HG03039 (cell line): Measurements from ENCODE around the gene SHC3.

ENCODE experiments used
- ATAC-seq: cut with Tn5 transposase; IDR thresholded peaks from one replicate; pipeline ENCODE4 v1.9.1; 2021; ENCODE audit warnings: mild to moderate bottlenecking, moderate library complexity; ENCODE audit not compliant: unreplicated experiment

The SHC3 gene

DNA sequence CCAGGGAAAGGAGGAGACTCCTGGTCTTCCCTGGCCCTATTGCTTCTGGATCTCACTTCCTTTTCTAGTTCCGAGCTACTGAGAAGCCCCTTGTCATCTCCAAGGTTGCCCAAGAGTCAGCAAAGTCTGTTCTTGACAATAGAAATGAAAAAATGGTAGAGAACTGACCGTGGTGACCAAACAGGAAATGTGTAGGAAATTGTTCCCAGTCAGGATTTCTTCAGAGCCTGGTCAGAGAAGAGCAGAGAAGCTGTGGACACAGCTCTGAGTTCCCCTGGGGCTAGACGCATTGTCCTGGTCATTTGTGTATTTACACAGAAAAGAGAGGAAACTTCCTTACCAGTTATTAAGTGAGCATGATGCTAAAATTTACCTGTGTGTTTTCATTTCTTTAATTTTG lies 151.7 kb downstream of the SHC3 start:
- ATAC-seq = no peak

DNA sequence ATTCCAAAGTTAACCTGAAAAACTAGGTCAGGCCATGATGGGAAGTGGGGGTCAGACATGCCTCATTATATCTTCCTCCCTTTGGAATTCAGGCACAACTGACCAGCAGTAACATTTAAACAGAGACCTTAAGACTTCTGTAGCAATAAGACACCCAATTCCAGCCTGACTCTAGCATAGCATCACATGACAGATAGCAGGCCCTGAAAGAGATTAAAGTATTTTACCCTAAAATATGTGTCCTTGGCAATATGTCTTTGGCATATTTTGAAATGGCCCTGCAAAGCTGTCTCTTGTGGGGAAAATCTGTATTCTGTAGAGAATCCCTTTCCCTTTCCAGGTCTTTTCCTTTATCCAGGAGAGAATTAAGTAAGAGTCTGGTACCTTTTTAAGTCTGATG lies 153.1 kb downstream of the SHC3 start:
- no peak for ATAC-seq

DNA sequence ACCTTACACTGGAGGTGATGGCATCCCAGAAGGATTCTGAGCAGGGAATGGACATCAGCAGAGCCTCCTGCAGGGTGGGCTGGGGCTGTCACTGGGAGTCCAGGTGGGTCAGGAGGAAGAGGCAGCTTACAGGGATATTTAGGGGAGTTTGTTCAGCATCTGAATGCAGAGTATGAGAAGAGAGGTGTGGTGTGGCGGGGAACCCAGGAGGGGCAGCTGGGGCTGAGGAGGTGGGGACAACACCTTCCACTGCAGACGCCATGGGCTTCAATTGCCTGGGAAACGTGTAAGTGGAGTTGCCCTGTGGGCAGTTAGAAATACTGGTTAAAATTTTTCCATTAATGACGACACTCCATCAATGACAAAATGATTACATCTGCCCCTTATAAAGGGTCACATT lies 153.9 kb downstream of the SHC3 start:
- ATAC-seq = no peak

DNA sequence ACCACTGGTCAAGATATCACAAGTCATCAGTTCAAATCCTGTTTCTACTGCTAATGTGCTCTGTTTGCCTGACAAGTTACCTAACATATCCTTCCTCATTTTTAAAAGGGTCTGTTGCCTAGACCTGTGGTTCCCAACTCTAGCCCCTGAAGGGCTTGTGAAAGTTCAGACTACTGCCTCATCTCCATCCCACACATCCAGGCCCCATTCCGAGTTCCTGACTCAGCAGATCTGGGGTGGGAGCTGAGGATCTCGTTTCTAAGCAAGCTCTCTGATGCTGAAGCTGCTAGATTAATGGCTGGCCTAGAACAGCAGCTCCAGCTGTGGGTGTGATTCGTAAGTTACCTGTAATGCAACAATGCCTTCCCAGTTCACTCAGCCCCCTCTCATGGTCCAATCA lies 154.9 kb downstream of the SHC3 start:
- no peak for ATAC-seq

DNA sequence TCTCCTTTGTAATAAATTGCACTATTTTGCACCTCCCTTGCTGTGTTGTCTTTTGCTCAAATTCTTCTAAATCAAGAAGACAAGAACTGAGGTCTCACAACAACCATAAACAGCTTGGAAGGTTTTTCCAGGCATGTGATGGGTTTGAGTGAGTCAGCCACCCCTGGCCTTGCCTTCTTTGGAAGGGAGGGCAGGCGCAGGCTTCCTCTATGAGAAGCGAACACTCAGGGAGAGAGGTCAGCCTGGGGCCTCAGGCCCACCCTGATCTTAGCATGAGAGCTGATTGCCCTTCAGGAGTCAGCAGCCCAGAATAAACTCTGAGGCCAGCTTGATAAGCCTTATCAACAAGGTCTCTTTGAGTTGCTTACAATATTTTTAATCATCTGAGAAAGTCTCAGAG lies 155.7 kb downstream of the SHC3 start:
- no peak for ATAC-seq

DNA sequence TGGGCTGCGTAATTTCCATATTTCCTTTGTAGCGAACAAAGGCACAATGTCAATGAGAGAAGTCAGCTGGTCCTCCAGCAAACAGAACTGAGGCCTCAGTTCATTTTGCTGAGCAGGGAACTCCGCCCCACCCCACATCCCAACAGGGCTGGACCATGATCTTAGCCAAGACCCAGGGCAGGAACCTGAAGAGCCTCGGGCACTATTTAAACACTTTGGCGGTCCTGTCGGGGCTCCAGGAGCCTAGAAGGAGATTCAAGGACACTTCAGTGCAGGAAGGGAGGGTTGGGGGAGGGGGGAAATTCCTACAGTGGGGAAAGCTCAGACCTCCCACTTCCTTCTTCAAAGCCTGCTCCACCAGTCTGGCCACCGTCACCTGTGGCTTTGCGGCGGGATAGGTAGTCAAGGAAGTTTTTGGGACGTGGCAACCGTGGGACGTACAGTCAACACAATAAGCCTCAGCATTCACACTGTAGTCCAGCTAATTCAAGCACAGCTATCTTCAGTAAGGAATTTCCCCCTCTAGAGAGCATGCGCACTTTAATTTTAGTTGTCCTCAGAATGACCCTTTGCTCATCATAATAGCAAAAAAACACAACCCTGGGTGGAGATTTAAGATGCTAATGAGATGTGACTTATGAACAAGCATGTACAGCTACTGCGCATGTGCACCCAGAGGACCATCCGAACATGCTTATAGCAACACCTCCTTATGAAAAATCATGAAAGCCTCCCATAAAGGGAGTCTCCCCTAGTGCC lies 156.4 kb downstream of the SHC3 start:
- no peak for ATAC-seq

DNA sequence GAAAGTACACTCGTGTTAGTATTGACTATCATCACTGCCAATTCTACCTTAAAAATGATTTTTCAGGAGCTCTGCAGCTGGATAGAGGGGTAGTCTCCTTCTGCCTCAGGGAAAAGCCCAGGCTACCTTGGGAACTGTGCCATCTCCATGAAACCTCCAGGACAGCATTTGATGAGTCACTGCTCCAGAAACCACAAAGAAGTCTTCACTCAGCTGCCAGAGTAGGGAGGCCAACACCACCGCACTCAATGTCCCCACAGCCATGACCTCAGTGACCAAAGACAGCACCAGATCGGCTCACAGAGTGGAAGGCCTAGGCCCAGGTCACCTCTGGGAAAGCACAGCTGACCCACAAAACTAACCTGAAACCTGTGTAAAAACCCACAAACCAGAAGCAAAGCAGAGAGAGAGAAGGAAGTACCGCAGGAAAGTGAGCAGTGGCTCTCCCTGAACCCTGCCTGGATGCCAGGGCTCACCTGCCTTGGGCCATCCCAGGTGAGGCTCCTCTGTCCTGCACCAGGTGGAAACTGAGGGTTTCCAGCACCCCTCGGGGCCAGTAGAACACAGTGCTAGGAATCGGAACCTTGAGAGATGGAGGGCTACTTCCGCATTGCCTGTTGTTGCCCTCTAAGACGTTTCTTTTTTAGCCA lies 157.3 kb downstream of the SHC3 start:
- ATAC-seq = no peak

DNA sequence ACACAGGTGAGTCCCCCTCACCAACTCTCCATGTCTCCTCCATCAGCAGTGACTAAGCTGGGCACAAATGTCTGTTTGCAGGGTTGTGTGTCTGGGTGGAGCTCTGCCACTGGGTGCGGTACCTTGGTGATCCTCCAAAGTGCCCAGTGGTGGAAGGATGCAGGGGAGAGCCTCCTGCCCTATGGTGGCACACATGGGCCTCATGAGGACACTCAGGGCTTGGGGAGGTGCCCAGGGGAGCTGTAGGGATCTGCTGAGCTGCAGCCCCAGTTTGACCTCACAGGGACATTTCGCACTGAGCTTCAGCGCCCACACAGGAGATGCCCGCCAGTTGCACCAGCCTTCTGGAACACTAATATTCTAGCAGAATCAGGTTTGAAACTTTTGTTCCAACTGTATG lies 157.9 kb downstream of the SHC3 start:
- no peak for ATAC-seq

DNA sequence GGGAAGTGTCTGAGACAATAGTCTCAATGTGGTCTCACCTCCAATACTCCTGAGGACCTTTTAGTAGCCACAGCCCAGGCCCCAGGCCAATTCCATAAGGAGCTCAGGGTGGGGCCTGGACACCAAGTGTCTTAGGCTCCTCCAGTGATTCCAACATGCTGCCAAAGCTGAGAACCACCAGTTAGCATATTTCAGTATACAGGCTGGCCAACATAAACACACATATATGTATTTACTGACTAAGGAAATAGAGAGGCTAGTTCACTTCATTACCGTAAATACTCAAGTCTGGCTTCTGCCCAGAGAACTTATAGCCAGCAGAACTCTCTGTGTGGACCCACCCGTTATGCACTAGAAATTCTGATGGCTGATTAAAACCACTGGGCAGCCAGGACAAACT lies 163.3 kb downstream of the SHC3 start:
- no peak for ATAC-seq

DNA sequence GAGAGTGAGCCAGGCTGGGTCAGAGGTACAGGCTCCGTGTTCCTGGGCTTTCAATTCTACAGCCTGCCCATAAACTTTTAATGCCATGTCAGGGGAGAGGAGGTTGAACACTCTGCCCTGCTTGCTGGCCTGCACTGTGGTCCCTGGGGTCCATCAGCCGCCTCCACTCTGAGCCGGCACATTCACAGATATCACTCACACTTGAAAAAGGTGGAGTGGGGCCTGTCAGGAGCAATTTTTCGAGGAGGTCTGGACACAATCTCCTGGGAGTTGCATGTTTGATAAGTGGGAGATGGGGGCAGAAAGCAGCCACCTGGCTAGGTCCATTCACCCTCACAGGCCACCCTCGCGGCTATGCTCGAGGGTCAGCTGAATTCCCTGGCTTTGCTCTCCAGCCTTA lies 164.5 kb downstream of the SHC3 start:
- ATAC-seq = no peak

DNA sequence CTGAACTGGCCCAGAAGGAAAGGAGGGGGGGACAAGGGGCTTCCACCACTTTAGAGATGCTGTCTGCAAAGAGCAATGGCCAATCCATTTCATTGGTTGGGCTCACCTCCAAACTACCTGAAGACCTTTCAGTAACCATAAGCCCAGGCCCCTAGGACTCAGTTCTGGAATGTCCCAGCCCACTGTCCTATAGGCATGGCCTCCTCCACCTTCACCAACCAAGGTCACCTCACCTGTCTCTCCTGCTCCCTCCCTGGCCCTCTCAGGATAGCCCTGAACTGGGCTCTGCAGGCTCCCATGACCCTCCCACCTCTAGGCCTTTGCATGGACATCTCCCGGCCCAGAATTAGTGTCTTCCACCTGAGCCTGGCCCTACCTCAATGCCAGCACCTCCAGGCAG lies 165.0 kb downstream of the SHC3 start:
- no peak for ATAC-seq

DNA sequence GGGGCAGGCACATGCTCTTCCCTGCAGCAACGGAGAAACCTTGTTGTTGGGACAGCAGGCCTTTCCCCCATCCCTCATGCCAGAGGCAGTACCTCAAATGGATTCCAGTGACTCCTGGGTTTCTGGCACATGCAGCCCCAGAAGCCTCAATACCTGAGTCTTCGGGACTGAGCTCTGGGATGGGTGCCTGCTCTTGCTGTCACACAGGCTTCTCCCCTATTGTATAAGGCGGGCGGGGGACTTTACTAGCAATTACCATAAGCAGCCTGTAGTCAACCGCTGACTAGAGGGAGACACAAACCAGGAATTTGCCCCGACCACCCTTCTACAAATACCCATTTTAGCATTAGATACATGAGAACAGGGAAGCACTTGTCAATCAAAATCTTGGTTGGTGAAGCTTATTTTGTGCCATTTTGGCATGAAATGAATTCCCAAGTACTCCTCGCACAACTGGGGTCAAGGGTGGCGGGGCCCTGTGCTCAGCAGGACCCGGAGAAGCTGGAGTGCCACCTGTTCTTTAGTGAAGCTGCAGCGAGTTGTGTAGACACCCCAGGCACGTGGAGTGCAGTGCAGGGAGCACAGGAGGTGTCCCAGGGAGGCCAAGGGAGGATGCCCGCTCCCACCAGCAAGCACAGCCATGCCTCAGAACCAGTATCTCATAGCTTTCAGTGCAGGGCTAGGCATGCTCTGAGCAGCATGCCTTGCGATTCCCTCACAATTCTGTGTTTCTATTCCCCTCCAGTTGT lies 166.2 kb downstream of the SHC3 start:
- no peak for ATAC-seq

DNA sequence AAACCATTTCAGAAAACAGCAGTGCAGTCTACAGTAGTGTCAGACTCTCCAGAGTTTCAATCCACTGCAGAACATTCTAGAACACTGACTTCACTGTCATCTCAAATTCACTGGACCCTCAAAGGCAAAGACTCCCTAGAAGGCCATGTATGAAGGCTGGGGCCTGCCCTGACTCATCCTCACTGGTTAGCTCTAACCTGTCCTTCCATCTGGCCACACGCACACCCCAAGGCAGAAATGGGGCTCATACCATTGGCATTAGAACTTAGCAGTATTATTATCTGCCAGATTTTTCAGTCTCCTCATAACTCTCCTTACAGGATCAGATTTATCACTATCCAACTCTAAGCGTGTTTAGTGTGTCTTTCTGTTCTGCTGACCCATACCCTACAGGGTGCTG lies 166.9 kb downstream of the SHC3 start:
- no peak for ATAC-seq

DNA sequence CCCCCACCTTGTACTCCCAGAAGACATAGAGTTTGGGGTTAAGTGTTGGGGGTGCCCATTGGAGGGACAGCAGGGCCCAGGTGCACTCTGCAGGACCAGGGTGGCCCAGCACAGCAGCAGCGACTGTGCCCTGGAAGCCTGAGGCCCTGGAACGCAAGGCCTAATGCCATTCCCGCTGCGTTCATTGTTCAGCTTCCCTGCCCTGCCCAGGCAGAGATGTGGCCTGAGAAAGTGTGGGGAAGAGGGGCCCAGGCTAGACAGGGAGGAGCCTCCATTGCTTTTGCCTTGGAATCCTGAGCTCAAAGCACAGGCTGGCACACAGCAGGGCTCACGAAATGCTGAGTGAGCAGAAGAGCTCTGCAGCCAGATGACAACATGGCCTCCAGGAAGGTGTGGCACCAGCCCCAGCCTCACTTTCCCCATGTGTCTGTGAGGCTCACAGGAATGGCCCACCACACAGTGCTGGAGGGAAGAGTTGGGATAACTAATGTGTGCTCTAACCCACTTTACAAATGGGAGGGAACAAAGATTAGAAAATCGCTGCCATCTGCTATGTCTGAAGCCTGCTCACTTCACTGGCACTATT lies 168.0 kb downstream of the SHC3 start:
- no peak for ATAC-seq

DNA sequence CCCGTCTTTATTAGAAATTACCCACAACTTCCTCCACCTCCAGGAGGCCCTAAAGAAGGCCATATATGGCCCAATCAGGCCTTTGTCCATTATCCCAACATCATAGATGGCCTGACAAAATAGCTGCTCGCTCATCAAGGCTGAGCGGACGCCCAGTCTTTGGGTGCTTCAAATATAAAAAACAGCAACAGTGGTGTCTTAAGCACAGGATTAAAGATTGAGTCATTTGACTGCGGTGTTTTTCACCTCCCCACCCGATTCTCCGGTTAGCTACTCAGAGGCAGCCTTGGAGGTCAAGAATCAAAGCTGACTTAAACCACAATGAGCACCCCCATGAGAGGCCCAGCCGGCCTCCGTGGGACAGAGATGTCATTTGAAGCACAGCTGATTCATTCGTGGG lies 168.6 kb downstream of the SHC3 start:
- ATAC-seq = no peak

DNA sequence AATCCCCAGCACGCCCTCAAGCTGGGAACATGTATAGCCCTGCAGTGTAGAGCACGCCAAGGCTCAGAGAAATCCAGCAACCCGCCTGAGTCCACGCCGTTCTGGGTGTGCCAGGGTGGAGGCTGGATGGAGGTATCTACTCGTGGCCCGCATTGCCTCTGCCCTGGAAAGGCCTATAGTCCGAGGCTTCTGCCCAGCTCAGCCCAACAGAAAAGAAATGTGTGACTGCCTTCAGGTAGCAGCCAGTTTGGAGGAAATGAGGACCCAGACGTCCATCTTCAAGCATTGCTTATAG lies 169.1 kb downstream of the SHC3 start:
- no peak for ATAC-seq

DNA sequence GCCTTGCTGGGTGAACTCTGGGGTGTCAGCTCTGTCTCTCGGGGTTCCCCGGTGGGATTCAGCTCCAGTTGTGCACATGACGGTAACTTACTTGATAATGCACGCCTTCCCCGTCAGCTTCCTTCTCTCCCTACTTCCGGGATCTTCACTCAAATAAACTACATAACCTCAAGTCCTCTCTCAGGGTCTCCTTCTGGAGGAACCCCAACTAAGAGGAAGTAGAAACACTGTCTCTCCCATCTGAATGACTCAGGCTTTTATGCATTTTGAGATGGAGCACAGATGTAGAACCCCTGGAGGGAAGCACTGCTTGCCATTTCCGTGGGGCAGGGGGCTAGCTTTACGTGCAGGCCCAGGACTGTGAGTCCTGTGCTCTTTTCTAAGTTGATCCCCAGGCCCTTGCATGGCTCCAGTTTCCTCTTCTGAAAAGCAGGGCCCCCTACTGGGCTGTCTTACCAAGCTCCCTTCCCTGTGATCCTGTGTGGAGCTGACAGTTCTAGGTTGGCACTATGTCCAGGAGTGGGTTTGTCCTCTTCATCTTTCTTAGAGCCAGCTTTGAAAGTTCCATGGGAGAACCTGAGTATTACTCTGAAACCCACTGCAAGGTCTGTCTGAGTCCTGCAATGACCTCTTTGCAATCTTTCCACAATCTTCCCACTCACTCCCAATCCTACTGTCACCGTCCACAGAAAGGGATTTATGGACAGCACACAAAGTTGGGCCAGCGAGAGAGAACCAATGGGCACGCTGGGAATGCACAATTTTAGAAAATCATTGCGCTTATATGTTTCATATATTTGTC lies 169.7 kb downstream of the SHC3 start:
- no peak for ATAC-seq

DNA sequence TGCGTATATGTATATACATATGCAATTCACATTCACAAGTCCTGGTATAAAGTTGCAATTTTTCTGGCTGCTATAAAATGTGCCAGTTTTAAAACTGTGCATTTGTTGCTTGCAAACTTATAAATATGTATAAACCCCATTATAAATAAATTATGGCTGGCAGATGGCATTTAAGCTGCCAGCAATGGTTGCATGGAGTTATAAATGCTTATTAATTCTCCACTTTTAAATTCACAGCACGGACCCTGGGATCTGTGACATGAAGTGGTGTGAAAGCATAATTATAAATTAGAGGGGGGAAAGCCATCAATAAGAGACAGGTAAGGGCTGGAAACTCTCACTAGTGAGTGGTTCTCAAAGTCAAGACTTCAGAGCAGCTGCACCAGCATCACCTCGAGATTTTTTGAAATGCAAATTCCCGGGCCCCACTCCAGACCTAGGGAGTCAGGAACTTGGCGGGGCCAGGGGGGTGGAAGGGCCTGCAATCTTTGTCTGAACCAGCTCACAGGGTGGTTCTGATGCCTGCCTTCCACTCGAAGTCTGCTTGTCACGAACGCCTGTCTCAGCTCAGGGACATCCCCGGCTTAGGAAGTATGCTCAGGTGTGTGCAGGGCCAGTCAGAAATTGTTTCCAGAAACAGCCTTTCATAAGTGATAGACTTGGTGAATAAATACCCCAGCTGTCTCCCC lies 170.4 kb downstream of the SHC3 start:
- ATAC-seq = no peak

DNA sequence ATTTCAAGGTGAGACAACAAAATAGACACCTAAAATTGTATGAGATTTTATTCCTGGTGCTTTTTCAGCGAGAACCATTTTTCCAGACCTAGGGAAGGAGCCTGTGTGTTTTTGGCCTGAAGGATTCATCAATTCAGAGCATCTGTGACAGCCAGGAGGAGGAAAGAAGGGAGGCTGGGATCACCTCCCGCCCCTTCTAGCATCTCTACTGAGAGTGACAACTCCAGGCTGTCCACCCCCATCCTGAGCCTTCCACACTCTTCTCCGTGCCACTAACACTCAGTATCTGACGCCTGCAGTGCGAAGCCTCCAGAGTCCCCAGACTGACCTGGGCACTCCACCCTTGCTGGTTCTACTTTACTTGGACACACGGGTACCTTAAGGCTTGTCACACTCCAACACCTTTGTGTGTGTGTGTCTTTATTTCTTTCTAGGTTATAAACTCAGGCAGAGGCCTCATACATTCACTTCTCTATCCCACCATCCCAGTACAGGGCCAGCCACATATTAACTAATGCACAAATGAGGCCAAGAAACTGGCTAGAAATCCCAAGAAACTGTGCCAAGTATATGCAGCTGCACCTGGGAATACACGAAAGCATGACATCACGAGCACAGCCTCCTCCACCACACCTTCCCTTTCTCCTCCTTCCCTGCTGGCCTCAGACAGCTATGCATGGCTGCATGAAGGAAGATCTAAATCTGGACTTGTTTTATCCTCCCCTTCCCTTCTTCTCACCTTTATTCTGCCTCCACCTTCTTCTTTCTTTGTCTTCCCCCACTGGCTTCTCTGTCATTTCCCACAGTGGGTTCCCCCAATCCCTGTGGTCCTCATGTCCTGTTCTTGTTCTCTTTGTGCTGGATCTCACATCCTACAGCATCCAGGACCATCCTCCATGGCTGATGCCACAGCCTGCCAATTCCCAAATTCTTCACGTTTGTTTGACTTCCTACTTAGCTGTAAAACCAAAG lies 171.3 kb downstream of the SHC3 start:
- ATAC-seq = no peak
